PFSK-1 (cell line): Measurements from ENCODE around the gene ADAMTSL4.

Source experiments
- FOXP2 ChIP-seq: optimal IDR thresholded peaks from 2 replicates; pipeline ENCODE3; 2011; ENCODE audit warnings: borderline replicate concordance, control low read depth, inconsistent platforms; ENCODE audit not compliant: insufficient read depth; ENCODE audit errors: extremely low read length, extremely low read depth
- POLR2AphosphoS5 ChIP-seq: IDR thresholded peaks from 2 replicates; pipeline ENCODE4 v1.6.1; 2012; ENCODE audit warnings: low read depth, mild to moderate bottlenecking, control low read depth, low read length, moderate library complexity
- SIN3A ChIP-seq: IDR thresholded peaks from 2 replicates; pipeline ENCODE4 v1.6.1; 2012; ENCODE audit warnings: mild to moderate bottlenecking, low read length, moderate library complexity, borderline replicate concordance; ENCODE audit not compliant: insufficient read depth
- TAF1 ChIP-seq: IDR thresholded peaks from 2 replicates; pipeline ENCODE4 v1.6.1; 2012; ENCODE audit warnings: low read length, control low read depth, borderline replicate concordance; ENCODE audit not compliant: insufficient read depth
- TF ChIP-seq, protein P1 (sequence below), 2 experiments: IDR thresholded peaks; 2 replicates each; pipeline versions ENCODE4 v1.6.1 to v1.8.0; 2011 to 2012; ENCODE audit warnings: low read depth in 2 of 2, low read length in 2 of 2, control low read depth in 1 of 2, inconsistent platforms in 1 of 2, mild to moderate bottlenecking in 1 of 2, moderate library complexity in 1 of 2; ENCODE audit not compliant: insufficient read depth in 1 of 2

ADAMTSL4 gene

DNA sequence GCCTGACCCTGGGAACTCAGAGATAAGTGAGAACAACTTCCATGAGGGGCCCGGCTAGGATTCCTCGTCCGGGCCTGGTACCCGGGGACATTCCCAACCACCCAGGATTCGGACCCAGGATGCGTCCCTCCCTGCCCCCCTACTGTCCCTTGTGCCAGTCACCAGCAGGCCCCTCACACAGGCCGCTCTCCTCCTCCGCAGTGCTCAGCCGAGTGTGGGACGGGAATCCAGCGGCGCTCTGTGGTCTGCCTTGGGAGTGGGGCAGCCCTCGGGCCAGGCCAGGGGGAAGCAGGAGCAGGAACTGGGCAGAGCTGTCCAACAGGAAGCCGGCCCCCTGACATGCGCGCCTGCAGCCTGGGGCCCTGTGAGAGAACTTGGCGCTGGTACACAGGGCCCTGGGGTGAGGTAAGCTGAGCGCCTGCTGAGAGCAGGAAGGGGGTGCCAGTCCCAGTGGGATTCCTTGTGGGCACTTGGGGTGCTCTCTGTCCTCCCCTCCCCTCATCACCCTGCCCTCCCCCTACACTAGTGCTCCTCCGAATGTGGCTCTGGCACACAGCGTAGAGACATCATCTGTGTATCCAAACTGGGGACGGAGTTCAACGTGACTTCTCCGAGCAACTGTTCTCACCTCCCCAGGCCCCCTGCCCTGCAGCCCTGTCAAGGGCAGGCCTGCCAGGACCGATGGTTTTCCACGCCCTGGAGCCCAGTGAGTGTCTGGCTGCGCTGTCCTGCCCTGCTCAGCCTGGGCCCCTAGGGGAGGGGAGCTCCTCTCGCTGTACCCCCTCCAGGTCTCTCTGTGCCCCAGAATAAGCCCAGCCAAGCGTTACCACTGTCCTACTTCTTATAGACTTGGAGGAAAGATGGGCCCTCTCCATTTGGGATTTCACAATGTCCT, 9.8 kb downstream of the ADAMTSL4 start:
- no peak for TF ChIP-seq POLR2AphosphoS5
- no peak for TF ChIP-seq SIN3A
- TF ChIP-seq, protein P1, sequence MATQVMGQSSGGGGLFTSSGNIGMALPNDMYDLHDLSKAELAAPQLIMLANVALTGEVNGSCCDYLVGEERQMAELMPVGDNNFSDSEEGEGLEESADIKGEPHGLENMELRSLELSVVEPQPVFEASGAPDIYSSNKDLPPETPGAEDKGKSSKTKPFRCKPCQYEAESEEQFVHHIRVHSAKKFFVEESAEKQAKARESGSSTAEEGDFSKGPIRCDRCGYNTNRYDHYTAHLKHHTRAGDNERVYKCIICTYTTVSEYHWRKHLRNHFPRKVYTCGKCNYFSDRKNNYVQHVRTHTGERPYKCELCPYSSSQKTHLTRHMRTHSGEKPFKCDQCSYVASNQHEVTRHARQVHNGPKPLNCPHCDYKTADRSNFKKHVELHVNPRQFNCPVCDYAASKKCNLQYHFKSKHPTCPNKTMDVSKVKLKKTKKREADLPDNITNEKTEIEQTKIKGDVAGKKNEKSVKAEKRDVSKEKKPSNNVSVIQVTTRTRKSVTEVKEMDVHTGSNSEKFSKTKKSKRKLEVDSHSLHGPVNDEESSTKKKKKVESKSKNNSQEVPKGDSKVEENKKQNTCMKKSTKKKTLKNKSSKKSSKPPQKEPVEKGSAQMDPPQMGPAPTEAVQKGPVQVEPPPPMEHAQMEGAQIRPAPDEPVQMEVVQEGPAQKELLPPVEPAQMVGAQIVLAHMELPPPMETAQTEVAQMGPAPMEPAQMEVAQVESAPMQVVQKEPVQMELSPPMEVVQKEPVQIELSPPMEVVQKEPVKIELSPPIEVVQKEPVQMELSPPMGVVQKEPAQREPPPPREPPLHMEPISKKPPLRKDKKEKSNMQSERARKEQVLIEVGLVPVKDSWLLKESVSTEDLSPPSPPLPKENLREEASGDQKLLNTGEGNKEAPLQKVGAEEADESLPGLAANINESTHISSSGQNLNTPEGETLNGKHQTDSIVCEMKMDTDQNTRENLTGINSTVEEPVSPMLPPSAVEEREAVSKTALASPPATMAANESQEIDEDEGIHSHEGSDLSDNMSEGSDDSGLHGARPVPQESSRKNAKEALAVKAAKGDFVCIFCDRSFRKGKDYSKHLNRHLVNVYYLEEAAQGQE (IDR thresholded peaks at IDR 0.05; ENCODE audit: insufficient read depth in 1 of 2, low read depth in 2 of 2, low read length in 2 of 2) = peak; percentile 54 to 65; a peak in 3 of 4 replicates
- TF ChIP-seq TAF1 = no peak
- TF ChIP-seq FOXP2 = no peak

DNA sequence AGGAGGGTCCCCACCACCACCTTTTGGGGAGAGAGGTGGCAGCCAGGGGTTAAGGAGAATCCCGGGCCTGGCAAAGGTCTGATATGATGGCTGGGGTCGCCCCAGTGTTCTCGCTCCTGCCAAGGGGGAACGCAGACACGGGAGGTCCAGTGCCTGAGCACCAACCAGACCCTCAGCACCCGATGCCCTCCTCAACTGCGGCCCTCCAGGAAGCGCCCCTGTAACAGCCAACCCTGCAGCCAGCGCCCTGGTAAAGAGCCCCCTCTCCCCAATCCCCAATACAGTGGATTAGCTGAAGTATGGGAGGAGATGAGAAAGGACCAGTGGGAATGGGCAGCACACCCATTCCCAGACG, 10.4 kb downstream of the ADAMTSL4 start:
- no peak for TF ChIP-seq SIN3A
- TF ChIP-seq TAF1 = no peak
- TF ChIP-seq, protein P1 (IDR thresholded peaks at IDR 0.05; ENCODE audit: insufficient read depth in 1 of 2, low read depth in 2 of 2, low read length in 2 of 2) = no peak
- TF ChIP-seq POLR2AphosphoS5 = no peak
- TF ChIP-seq FOXP2 = no peak

DNA sequence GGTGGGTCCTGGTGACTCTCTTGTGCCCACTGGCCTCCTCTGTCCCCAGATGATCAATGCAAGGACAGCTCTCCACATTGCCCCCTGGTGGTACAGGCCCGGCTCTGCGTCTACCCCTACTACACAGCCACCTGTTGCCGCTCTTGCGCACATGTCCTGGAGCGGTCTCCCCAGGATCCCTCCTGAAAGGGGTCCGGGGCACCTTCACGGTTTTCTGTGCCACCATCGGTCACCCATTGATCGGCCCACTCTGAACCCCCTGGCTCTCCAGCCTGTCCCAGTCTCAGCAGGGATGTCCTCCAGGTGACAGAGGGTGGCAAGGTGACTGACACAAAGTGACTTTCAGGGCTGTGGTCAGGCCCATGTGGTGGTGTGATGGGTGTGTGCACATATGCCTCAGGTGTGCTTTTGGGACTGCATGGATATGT, 10.8 kb downstream of the ADAMTSL4 start:
- TF ChIP-seq, protein P1 (IDR thresholded peaks at IDR 0.05; ENCODE audit: insufficient read depth in 1 of 2, low read depth in 2 of 2, low read length in 2 of 2) = no peak
- TF ChIP-seq SIN3A (no peak), FOXP2 (no peak), POLR2AphosphoS5 (no peak), TAF1 (no peak)

DNA sequence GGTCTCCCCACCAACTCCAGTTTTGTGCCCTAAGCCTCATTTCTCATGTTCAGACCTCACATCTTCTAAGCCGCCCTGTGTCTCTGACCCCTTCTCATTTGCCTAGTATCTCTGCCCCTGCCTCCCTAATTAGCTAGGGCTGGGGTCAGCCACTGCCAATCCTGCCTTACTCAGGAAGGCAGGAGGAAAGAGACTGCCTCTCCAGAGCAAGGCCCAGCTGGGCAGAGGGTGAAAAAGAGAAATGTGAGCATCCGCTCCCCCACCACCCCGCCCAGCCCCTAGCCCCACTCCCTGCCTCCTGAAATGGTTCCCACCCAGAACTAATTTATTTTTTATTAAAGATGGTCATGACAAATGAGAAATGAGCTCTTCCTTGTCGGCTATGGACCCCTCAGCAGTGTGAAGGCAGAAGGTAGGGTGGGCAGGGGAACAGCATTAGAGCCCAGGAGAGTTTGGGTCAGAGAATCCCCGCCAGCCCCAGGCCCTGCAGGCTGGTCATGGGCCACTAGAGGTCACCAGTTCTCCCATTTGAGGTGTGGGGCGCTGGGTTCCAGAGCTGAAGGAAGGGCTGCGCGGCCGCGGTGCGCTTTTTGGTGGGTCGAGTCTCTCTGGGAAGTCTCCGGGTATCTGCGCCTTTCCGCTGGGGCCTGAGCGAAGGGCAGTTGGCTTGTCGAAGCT, 11.5 kb downstream of the ADAMTSL4 start:
- no peak for TF ChIP-seq POLR2AphosphoS5
- TF ChIP-seq, protein P1 (IDR thresholded peaks at IDR 0.05; ENCODE audit: insufficient read depth in 1 of 2, low read depth in 2 of 2, low read length in 2 of 2) = no peak
- TF ChIP-seq TAF1 = no peak
- no peak for TF ChIP-seq FOXP2
- TF ChIP-seq SIN3A = no peak
